ENCODE data around the gene MRM1. TPM values are rescaled to one million over a fixed set of nuclear protein-coding genes. Genes with fewer than 3 reads are reported as not detected.

The MRM1 gene
- polyA plus RNA-seq, 2 of the 4 experiments (the other 2 are of a cell fraction), result 12.7 to 21.7 TPM

DNA sequence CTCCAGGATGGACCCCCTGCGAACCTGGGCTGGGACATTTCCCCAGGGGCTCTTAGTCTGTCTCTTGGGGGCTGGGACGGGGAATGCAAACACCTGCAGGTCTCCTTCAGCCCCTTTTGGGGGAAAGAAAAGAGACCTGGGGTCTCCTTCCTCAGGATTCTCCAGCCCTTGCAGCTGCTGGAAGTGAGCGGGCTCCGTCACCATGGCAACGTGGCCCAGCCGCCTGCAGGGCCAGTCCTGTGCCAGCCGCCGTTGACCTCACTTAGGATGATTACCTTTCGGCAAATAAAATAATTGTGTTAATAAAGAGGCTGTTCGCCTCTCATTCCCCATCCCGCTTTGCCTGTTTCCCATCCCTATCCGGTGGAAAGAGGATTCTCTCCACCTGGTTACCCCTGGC lies 25.7 kb downstream of the MRM1 start (continued):
- TF ChIP-seq BHLHE40 (IDR thresholded peaks at IDR 0.05; ENCODE audit: low read depth, low read length), result no peak
- no peak for TF ChIP-seq ZFP36 (IDR thresholded peaks at IDR 0.05; ENCODE audit: borderline replicate concordance, partially characterized antibody)
- no peak for TF ChIP-seq JUN (IDR thresholded peaks at IDR 0.05)

DNA sequence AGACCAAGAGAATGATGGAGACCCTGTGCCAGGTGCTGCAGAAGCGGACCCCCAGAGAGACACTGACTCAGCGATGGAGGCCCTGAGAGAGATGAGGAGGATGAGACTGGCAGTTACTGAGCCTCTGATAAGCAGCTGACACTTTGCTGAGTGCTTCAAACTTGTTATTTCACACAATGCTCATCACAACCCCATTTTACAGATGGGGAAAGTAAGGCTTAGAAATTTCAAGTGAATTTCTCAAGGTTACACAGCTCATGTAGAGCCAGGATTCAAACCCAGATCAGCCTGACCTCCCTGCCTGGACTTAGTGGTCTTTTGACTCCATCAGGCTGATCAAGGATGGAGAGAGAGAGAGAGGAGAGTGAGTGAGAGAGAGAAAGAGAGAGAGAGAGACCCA lies 27.2 kb downstream of the MRM1 start:
- WGBS (ENCODE audit: missing lambda C conversion rate), result 78% methylated on average over 2 of the region's 2 CpGs
- no peaks in the 10 kb centered on the region for H3K4me1 ChIP-seq
- FAIRE-seq (no peak), DNase-seq (ENCODE audit: low read depth in 1 of 2, low spot score in 1 of 2) (no peak), ATAC-seq (no peak)
- H3K9me3 ChIP-seq, result no peaks in the 10 kb centered on the region
- H3K4me3 ChIP-seq, result no peak overlapping the region
- CTCF ChIA-PET, result interaction anchor here (0.6 to 17.4 kb wide), 64 partner anchors 8 to 942 kb away, joined by 3 to 263 read pairs (median 5); partner anchors contain the start of gene MRM1
- H3K27ac ChIP-seq, result no peak overlapping the region
- POLR2A ChIA-PET, result no interaction called here
- TF ChIP-seq BHLHE40 (IDR thresholded peaks at IDR 0.05; ENCODE audit: low read depth, low read length) (no peak), JUN (IDR thresholded peaks at IDR 0.05) (no peak), NFE2L2 (conservative IDR thresholded peaks at IDR 0.05; ENCODE audit: low read length) (no peak), ELK1 (IDR thresholded peaks at IDR 0.05; ENCODE audit: low read depth, low read length) (no peak), PBX3 (IDR thresholded peaks at IDR 0.05) (no peak), EHF (CRISPR knock-in tag; IDR thresholded peaks at IDR 0.05) (no peak), CBX2 (IDR thresholded peaks at IDR 0.05; ENCODE audit: borderline replicate concordance, low read depth) (no peak), RAD21 (conservative IDR thresholded peaks at IDR 0.05 in 1 of 2, IDR thresholded peaks at IDR 0.05 in 1 of 2) (no peak), USF2 (IDR thresholded peaks at IDR 0.05) (no peak), SMC3 (IDR thresholded peaks at IDR 0.05) (no peak), MAFK (IDR thresholded peaks at IDR 0.05; ENCODE audit: partially characterized antibody) (no peak), ZC3H11A (IDR thresholded peaks at IDR 0.05) (no peak), REST (IDR thresholded peaks at IDR 0.05) (no peak), ESRRA (IDR thresholded peaks at IDR 0.05; ENCODE audit: borderline replicate concordance, low read length) (no peak), RCOR1 (IDR thresholded peaks at IDR 0.05; ENCODE audit: low read depth, low read length) (no peak), GATA3 (IDR thresholded peaks at IDR 0.05; ENCODE audit: borderline replicate concordance) (no peak)
- no peak overlapping the region for H3K4me2 ChIP-seq

DNA sequence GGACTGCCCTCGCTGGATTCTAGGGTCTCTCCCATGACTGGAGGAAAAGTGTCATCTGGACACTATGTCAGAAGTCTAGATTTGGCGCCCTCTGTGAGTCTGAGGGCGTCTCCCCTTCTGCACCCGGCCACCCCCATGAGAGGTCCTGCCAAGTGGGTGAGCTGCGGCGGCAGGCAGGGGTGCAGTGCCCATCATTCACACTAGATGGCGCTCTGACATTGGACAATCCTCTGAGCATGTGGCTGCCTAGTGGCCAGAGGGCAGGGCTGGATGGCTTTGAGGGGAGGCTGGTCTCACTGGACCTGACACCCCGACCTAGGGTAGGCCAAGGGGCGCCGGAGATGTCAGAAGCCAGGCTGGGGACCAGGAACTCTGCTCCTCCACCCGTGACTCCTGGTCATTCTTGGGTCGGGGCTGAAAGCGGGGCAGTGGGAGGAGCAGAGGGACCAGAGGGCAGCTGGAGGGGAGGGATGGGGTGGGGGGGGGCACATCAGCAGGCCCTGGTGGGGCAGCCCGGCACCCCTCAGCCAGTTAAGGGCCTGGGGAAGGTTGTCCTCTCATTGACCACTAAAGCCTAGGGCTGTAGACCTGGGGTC lies 28.0 kb downstream of the MRM1 start:
- DNase-seq (ENCODE audit: low read depth in 1 of 2, low spot score in 1 of 2) (peak; percentile 81 to 90), FAIRE-seq (no peak), ATAC-seq (peak; percentile 87 to 95)
- no peak overlapping the region for H3K4me3 ChIP-seq
- CTCF ChIA-PET, result interaction anchor here (0.6 to 17.4 kb wide), 70 partner anchors 11 to 941 kb away, joined by 3 to 263 read pairs (median 4); partner anchors contain the start of gene MRM1
- 18% methylated on average over 13 of the region's 14 CpGs for WGBS (ENCODE audit: missing lambda C conversion rate)
- 0 out of 6 replicates have a peak overlapping the region, but pooled peaks of 1 of the 2 experiments have one; percentile 26 for H3K27ac ChIP-seq
- POLR2A ChIA-PET, result no interaction called here
- no peak overlapping the region for H3K4me2 ChIP-seq
- no peaks in the 10 kb centered on the region for H3K9me3 ChIP-seq
- TF ChIP-seq FOSB (CRISPR knock-in tag; IDR thresholded peaks at IDR 0.05) (no peak), SMC3 (IDR thresholded peaks at IDR 0.05) (peak; percentile 88), CTCF (IDR thresholded peaks at IDR 0.05) (peak; percentile 96), RAD21 (conservative IDR thresholded peaks at IDR 0.05 in 1 of 2, IDR thresholded peaks at IDR 0.05 in 1 of 2) (peak; percentile 98 to 99), HDAC2 (IDR thresholded peaks at IDR 0.05) (no peak), MYC (IDR thresholded peaks at IDR 0.05; ENCODE audit: borderline replicate concordance, low read length) (peak; percentile 86; the same call in 1 of the 2 replicates), SREBF2 (IDR thresholded peaks at IDR 0.05) (no peak), MAX (IDR thresholded peaks at IDR 0.05) (peak; percentile 78)
- no peaks in the 10 kb centered on the region for H3K4me1 ChIP-seq
